ENCODE data around the gene CTSA.

CTSA gene

DNA sequence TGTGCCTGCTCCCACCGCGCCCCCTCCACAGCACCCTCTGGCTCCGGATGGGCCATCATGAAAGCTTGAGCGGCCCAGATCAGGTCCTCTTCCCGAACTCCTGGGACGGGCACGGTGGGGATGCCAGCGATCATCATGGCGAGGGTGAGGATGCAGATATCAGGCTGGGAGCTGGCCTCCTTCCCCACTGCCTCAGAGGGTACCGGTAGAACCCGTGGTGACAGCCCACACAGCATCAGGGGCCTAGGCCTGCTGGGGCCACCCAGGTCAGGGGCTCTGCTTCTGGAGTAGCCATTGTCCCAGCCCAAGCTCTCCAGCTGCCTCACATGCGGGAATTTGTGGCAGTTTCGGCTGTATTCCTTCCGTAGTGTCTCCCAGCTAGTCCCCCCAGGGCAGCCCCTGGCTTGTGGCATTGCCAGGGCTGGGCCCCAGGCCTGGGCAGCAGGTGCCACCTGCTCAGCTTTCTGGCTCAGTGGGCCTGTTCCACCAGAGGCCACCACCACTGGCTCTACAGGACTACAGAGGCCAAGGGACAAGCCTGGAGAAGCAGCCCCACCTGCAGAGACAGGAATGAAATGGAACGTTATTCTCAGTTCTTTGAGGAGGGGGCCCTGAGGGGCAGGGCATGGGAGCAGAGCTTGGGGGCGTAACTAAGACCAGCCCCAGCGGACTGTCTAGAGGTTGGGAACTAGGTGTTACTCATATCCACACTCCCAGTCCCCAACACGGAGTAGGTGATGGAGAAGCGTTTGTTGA is 4.4 kb upstream of the CTSA start:
- Histone ChIP-seq H2AFZ (ENCODE audit: low read length, unreplicated experiment) (no peak overlapping the region), H3K79me2 (ENCODE audit: control insufficient read depth, insufficient read depth, low read length, unreplicated experiment) (peaks cover 9% of the 10 kb centered on the region), H3K27me3 (ENCODE audit: insufficient read depth, low read length) (no peaks in the 10 kb centered on the region), H3K36me3 (ENCODE audit: insufficient read depth, low read length) (peaks cover 8% of the 10 kb centered on the region; the same call in 1 of the 2 replicates), H3K4me3 (ENCODE audit: low read depth, low read length) (no peak overlapping the region), H3K4me1 (ENCODE audit: control insufficient read depth, insufficient read depth, low read length, unreplicated experiment) (peaks cover 10% of the 10 kb centered on the region), H3K27ac (ENCODE audit: low read depth, low read length) (no peak overlapping the region)

GRCh38 chr20:45887346-45887715 is 3.8 kb upstream of the CTSA start, which contains the start of gene SPATA25:
TSS of gene SPATA25 (minus strand) at chr20:45887622. CDS start at chr20:45887590, 32 bp downstream.
- H3K36me3 ChIP-seq (ENCODE audit: insufficient read depth, low read length): peaks cover 8% of the 10 kb centered on the region; the same call in 1 of the 2 replicates
- peaks cover 8% of the 10 kb centered on the region for H3K79me2 ChIP-seq (ENCODE audit: control insufficient read depth, insufficient read depth, low read length, unreplicated experiment)
- H3K27me3 ChIP-seq (ENCODE audit: insufficient read depth, low read length): no peaks in the 10 kb centered on the region
- no peak within 1 kb of the TSS for H3K27ac ChIP-seq (ENCODE audit: low read depth, low read length)
- H3K4me3 ChIP-seq (ENCODE audit: low read depth, low read length): no peak within 1 kb of the TSS
- no peak within 1 kb of the TSS for H2AFZ ChIP-seq (ENCODE audit: low read length, unreplicated experiment)
- H3K4me1 ChIP-seq (ENCODE audit: control insufficient read depth, insufficient read depth, low read length, unreplicated experiment): peaks cover 14% of the 10 kb centered on the region

DNA sequence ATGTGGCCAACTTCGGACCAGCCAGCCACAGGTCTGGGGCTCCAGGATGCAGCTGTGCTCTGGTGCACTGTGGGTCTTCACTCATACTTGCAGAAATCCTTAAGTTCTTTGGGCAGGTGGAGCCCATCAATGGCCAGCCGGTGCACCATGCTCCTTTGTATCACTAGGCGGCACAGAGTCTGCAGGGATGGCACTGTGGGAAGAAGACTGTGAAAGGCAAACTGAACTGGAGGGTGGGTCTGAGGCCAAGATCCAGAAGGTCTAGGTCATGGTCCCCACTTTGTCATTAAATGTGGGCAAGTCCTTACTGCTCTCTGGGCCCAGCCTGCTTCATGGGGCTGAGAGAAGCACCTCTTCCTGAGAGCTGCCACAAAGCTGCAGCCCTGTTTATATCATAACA is 2.5 kb upstream of the CTSA start:
- Histone ChIP-seq H2AFZ (ENCODE audit: low read length, unreplicated experiment) (no peak overlapping the region), H3K27ac (ENCODE audit: low read depth, low read length) (no peak overlapping the region), H3K79me2 (ENCODE audit: control insufficient read depth, insufficient read depth, low read length, unreplicated experiment) (peaks cover 5% of the 10 kb centered on the region), H3K4me3 (ENCODE audit: low read depth, low read length) (no peak overlapping the region), H3K36me3 (ENCODE audit: insufficient read depth, low read length) (no peaks in the 10 kb centered on the region), H3K4me1 (ENCODE audit: control insufficient read depth, insufficient read depth, low read length, unreplicated experiment) (peaks cover 18% of the 10 kb centered on the region), H3K27me3 (ENCODE audit: insufficient read depth, low read length) (no peaks in the 10 kb centered on the region)

- Histone ChIP-seq H2AFZ (ENCODE audit: low read length, unreplicated experiment) (peak overlapping the region; percentile 79), H3K36me3 (ENCODE audit: insufficient read depth, low read length) (no peaks in the 10 kb centered on the region), H3K27ac (ENCODE audit: low read depth, low read length) (peak overlapping the region; percentile 39; the same call in 1 of the 2 replicates), H3K79me2 (ENCODE audit: control insufficient read depth, insufficient read depth, low read length, unreplicated experiment) (peaks cover 5% of the 10 kb centered on the region), H3K4me3 (ENCODE audit: low read depth, low read length) (peak overlapping the region; percentile 81), H3K4me1 (ENCODE audit: control insufficient read depth, insufficient read depth, low read length, unreplicated experiment) (peaks cover 9% of the 10 kb centered on the region), H3K27me3 (ENCODE audit: insufficient read depth, low read length) (no peaks in the 10 kb centered on the region)
Observed at GRCh38 chr20:45890077-45890984, 804 bp upstream of the CTSA start.

DNA sequence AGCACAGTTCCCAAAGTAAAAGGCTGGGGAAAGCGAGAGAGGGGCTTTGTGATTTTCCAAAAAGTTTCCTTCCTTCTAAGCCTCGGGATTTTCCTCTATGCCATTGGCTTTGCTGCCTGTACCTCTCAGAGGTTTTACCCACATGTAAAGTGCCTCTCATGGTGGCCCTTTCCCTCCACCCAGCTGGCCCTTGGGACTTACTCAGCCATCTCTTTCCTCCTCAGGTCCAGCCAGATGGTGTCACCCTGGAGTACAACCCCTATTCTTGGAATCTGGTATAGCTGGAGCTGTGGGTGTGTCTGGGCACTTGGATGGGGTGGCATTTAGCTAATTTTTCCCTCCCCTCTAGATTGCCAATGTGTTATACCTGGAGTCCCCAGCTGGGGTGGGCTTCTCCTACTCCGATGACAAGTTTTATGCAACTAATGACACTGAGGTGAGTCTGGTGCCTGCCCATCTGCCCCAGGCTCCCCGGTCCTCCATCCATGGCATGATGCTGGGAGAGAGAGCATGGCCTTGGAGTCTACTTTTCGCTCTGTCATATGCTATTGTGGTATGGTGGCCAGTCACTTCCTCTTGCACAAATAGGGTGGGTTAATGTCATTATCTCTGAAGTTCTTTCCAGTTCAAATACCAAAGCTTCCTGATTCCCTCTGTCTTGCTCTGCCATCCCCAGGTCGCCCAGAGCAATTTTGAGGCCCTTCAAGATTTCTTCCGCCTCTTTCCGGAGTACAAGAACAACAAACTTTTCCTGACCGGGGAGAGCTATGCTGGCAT is 1.1 kb downstream of the CTSA start:
- H3K4me1 ChIP-seq (ENCODE audit: control insufficient read depth, insufficient read depth, low read length, unreplicated experiment): peaks cover 8% of the 10 kb centered on the region
- H3K36me3 ChIP-seq (ENCODE audit: insufficient read depth, low read length): peaks cover 6% of the 10 kb centered on the region; the same call in 1 of the 2 replicates
- no peaks in the 10 kb centered on the region for H3K27me3 ChIP-seq (ENCODE audit: insufficient read depth, low read length)
- no peak overlapping the region for H2AFZ ChIP-seq (ENCODE audit: low read length, unreplicated experiment)
- H3K4me3 ChIP-seq (ENCODE audit: low read depth, low read length): peak overlapping the region; percentile 81
- peaks cover 5% of the 10 kb centered on the region for H3K79me2 ChIP-seq (ENCODE audit: control insufficient read depth, insufficient read depth, low read length, unreplicated experiment)
- peak overlapping the region; percentile 2; the same call in 1 of the 2 replicates for H3K27ac ChIP-seq (ENCODE audit: low read depth, low read length)

DNA sequence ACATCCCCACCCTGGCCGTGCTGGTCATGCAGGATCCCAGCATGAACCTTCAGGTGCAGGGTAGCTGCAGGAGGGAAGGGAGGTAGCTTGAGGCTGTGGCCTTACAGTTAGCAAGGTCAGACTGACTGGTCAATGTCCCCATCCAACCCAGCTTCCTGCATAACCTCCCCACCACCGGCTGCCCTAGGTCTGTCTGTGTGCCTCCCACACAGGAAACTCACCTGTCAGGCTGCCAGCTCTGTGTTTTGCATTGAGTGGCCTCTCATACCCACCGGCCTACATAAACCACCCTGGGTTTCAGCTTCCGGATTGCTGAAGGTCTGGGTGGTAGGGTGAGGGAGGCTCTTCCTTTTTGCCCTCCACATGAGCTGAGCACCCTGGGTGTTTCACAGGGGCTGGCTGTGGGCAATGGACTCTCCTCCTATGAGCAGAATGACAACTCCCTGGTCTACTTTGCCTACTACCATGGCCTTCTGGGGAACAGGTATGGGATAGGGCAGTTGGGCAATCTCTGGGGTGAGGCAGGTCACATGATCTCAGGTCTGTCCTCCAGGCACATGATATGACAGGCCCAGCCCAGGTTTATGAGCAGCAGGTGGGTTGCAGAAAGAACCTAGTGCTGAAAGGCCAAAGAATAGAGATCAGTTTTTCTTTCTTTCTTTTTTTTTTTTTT is 1.8 kb downstream of the CTSA start:
- Histone ChIP-seq H3K4me3 (ENCODE audit: low read depth, low read length) (no peak overlapping the region), H3K79me2 (ENCODE audit: control insufficient read depth, insufficient read depth, low read length, unreplicated experiment) (peaks cover 5% of the 10 kb centered on the region), H2AFZ (ENCODE audit: low read length, unreplicated experiment) (no peak overlapping the region), H3K27me3 (ENCODE audit: insufficient read depth, low read length) (no peaks in the 10 kb centered on the region), H3K4me1 (ENCODE audit: control insufficient read depth, insufficient read depth, low read length, unreplicated experiment) (peaks cover 8% of the 10 kb centered on the region), H3K27ac (ENCODE audit: low read depth, low read length) (no peak overlapping the region), H3K36me3 (ENCODE audit: insufficient read depth, low read length) (peaks cover 6% of the 10 kb centered on the region; the same call in 1 of the 2 replicates)

DNA sequence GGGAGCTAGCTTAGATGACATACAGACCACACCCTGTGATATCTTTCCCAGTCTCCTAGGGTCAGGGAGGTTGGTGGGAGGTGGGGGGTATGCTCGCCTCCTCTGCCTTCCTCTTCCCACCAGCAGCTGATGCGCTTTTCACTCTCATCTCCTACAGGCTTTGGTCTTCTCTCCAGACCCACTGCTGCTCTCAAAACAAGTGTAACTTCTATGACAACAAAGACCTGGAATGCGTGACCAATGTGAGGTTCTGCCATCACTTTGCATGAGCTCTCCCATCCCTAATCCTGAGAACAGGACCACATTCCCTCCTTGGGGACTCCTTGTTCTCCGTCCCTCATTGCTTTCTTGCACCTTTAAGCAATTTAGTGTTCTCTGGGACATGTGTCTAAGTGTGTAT is 2.7 kb downstream of the CTSA start:
- Histone ChIP-seq H3K27me3 (ENCODE audit: insufficient read depth, low read length) (no peaks in the 10 kb centered on the region), H3K4me3 (ENCODE audit: low read depth, low read length) (no peak overlapping the region), H3K79me2 (ENCODE audit: control insufficient read depth, insufficient read depth, low read length, unreplicated experiment) (peaks cover 5% of the 10 kb centered on the region), H3K36me3 (ENCODE audit: insufficient read depth, low read length) (peaks cover 6% of the 10 kb centered on the region; the same call in 1 of the 2 replicates), H3K4me1 (ENCODE audit: control insufficient read depth, insufficient read depth, low read length, unreplicated experiment) (peaks cover 8% of the 10 kb centered on the region), H3K27ac (ENCODE audit: low read depth, low read length) (no peak overlapping the region), H2AFZ (ENCODE audit: low read length, unreplicated experiment) (no peak overlapping the region)

DNA sequence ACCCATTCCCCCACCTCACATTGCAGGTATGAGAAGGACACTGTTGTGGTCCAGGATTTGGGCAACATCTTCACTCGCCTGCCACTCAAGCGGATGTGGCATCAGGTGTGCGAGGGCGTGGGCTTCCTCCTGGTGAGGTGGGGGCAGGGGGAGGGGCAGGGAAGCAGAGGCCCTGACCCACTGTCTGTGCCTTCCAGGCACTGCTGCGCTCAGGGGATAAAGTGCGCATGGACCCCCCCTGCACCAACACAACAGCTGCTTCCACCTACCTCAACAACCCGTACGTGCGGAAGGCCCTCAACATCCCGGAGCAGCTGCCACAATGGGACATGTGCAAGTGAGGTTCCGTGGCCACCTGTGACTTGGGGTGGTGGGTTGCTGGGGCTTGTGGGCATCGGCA is 3.7 kb downstream of the CTSA start:
- peaks cover 6% of the 10 kb centered on the region; the same call in 1 of the 2 replicates for H3K36me3 ChIP-seq (ENCODE audit: insufficient read depth, low read length)

DNA sequence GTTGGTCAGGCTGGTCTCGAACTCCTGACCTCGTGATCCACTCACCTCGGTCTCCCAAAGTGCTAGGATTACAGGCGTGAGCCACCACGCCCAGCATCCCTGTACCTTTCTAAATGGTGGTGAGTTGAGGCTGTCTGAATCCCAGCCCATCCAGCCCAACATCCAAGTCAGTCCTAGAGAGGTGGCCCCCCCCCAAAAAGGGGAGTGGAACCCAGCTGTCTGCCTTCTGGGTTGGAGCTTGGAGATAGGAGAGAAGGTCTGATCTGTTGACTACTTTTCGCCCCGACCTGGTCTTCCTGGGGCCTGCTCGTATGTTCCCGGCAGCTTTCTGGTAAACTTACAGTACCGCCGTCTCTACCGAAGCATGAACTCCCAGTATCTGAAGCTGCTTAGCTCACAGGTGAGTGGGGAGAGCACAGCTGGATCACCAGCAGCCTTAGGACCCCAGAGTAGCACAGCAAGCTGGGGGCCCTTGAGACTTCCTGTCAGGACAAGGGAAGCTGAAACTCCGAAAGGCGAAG is 5.6 kb downstream of the CTSA start:
- H3K36me3 ChIP-seq (ENCODE audit: insufficient read depth, low read length): peaks cover 6% of the 10 kb centered on the region; the same call in 1 of the 2 replicates
- H3K27me3 ChIP-seq (ENCODE audit: insufficient read depth, low read length): no peaks in the 10 kb centered on the region
- H3K4me1 ChIP-seq (ENCODE audit: control insufficient read depth, insufficient read depth, low read length, unreplicated experiment): peaks cover 8% of the 10 kb centered on the region
- no peak overlapping the region for H3K4me3 ChIP-seq (ENCODE audit: low read depth, low read length)
- H2AFZ ChIP-seq (ENCODE audit: low read length, unreplicated experiment): no peak overlapping the region
- no peak overlapping the region for H3K27ac ChIP-seq (ENCODE audit: low read depth, low read length)
- H3K79me2 ChIP-seq (ENCODE audit: control insufficient read depth, insufficient read depth, low read length, unreplicated experiment): peaks cover 4% of the 10 kb centered on the region

More for the DNA sequence above, 3.7 kb downstream of the CTSA start:
- Histone ChIP-seq H3K4me3 (ENCODE audit: low read depth, low read length) (no peak overlapping the region), H3K4me1 (ENCODE audit: control insufficient read depth, insufficient read depth, low read length, unreplicated experiment) (peaks cover 8% of the 10 kb centered on the region), H3K79me2 (ENCODE audit: control insufficient read depth, insufficient read depth, low read length, unreplicated experiment) (peaks cover 5% of the 10 kb centered on the region), H3K27ac (ENCODE audit: low read depth, low read length) (no peak overlapping the region), H3K27me3 (ENCODE audit: insufficient read depth, low read length) (no peaks in the 10 kb centered on the region), H2AFZ (ENCODE audit: low read length, unreplicated experiment) (no peak overlapping the region)
